HL-60 (cell line): ENCODE measurements around the gene RAB3C.
A peak's percentile ranks its signal among the peaks of the same experiment; 100 is the strongest.

Source experiments
- DNase-seq, 2 experiments: peaks; one replicate each; pipeline ENCODE4 v3.0.0-alpha.2; 2010 to 2020; ENCODE audit warnings: low read depth in 1 of 2, low spot score in 1 of 2
- H3K27ac ChIP-seq: fragments of 250-450 bp; sonication (Bioruptor Pico); replicated peaks from 2 replicates; pipeline ENCODE4 v1.5.1; 2020; ENCODE audit warnings: mild to moderate bottlenecking, moderate library complexity
- H3K27me3 ChIP-seq: fragments of 250-450 bp; sonication (Bioruptor Pico); 2 replicates; pipeline ENCODE4 v1.5.1; 2021; ENCODE audit warnings: mild to moderate bottlenecking, moderate library complexity; ENCODE audit not compliant: insufficient read depth, poor library complexity, severe bottlenecking
- H3K4me3 ChIP-seq: replicated peaks from 2 replicates; pipeline ENCODE4 v1.5.1; 2011; ENCODE audit warnings: mild to moderate bottlenecking, control low read depth, low read length; ENCODE audit not compliant: insufficient read depth
- CTCF ChIP-seq: IDR thresholded peaks from one replicate; pipeline ENCODE4 v1.5.1; 2011; ENCODE audit warnings: low read length, control low read depth, inconsistent platforms; ENCODE audit not compliant: insufficient read depth
- GABPA ChIP-seq: IDR thresholded peaks from 2 replicates; pipeline ENCODE4 v1.6.1; 2012; ENCODE audit warnings: low read depth
- POLR2AphosphoS5 ChIP-seq: IDR thresholded peaks from 2 replicates; pipeline ENCODE4 v1.6.1; 2012; ENCODE audit warnings: low read depth
- SPI1 ChIP-seq: IDR thresholded peaks from 2 replicates; pipeline ENCODE4 v1.6.1; 2012; ENCODE audit warnings: low read depth, mild to moderate bottlenecking, borderline replicate concordance
- TF ChIP-seq, protein P1 (sequence below): IDR thresholded peaks from 2 replicates; pipeline ENCODE4 v1.6.1; 2012; ENCODE audit warnings: low read depth; ENCODE audit not compliant: insufficient replicate concordance

Gene RAB3C

DNA sequence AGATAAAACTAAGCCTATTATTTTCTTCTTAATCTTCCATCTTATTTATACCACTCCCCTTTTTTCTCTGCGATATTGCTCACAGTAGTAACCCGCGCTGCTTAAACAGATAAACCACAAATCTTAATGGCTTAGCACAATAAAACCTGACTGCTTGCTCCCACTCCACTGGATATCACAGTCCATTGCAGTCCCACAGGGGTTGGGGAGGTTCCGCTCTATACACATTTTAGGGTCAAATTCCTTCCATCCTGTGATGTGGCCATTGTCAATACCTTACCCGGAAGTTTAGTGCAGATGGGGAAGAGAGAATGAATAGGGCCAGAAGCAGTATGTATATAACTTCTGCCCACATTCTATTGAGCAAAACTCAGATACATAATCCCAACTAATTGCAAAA lies 193.7 kb downstream of the RAB3C start:
- Histone ChIP-seq H3K27me3 (no peaks in the 10 kb centered on the region), H3K4me3 (no peak overlapping the region), H3K27ac (no peak overlapping the region)
- no peak for DNase-seq
- TF ChIP-seq POLR2AphosphoS5 (no peak), SPI1 (no peak), CTCF (no peak), GABPA (no peak)
- TF ChIP-seq, protein P1, sequence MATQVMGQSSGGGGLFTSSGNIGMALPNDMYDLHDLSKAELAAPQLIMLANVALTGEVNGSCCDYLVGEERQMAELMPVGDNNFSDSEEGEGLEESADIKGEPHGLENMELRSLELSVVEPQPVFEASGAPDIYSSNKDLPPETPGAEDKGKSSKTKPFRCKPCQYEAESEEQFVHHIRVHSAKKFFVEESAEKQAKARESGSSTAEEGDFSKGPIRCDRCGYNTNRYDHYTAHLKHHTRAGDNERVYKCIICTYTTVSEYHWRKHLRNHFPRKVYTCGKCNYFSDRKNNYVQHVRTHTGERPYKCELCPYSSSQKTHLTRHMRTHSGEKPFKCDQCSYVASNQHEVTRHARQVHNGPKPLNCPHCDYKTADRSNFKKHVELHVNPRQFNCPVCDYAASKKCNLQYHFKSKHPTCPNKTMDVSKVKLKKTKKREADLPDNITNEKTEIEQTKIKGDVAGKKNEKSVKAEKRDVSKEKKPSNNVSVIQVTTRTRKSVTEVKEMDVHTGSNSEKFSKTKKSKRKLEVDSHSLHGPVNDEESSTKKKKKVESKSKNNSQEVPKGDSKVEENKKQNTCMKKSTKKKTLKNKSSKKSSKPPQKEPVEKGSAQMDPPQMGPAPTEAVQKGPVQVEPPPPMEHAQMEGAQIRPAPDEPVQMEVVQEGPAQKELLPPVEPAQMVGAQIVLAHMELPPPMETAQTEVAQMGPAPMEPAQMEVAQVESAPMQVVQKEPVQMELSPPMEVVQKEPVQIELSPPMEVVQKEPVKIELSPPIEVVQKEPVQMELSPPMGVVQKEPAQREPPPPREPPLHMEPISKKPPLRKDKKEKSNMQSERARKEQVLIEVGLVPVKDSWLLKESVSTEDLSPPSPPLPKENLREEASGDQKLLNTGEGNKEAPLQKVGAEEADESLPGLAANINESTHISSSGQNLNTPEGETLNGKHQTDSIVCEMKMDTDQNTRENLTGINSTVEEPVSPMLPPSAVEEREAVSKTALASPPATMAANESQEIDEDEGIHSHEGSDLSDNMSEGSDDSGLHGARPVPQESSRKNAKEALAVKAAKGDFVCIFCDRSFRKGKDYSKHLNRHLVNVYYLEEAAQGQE, result no peak

- H3K4me3 ChIP-seq, result no peak overlapping the region
- TF ChIP-seq CTCF, result no peak
- TF ChIP-seq POLR2AphosphoS5, result no peak
- H3K27ac ChIP-seq, result no peak overlapping the region
- DNase-seq, result no peak
- no peaks in the 10 kb centered on the region for H3K27me3 ChIP-seq
Observed at GRCh38 chr5:58778888-58779287, 196.0 kb downstream of the RAB3C start.

- TF ChIP-seq CTCF (no peak), POLR2AphosphoS5 (no peak), SPI1 (no peak), GABPA (no peak)
- TF ChIP-seq, protein P1, result no peak
- no peaks in the 10 kb centered on the region for H3K27me3 ChIP-seq
- H3K4me3 ChIP-seq, result no peak overlapping the region
- H3K27ac ChIP-seq, result no peak overlapping the region
- DNase-seq, result no peak
Observed at GRCh38 chr5:58786035-58786434, 203.2 kb downstream of the RAB3C start.

GRCh38 chr5:58786711-58787303 lies 203.9 kb downstream of the RAB3C start:
- DNase-seq, result peak in 1 of 2 experiments; percentile 19
- Histone ChIP-seq H3K4me3 (peak overlapping the region; percentile 27), H3K27me3 (no peaks in the 10 kb centered on the region), H3K27ac (no peak overlapping the region)
- TF ChIP-seq CTCF, result no peak
- TF ChIP-seq, protein P1, result no peak
- no peak for TF ChIP-seq SPI1
- TF ChIP-seq POLR2AphosphoS5, result no peak
